Peyer's patch (tissue), 4 donors: ENCODE results near the gene ANKFN1.

Experiments
- POLR2A ChIP-seq, 2 donors: fragments of 450-650 bp; IDR thresholded peaks; one replicate each; pipeline ENCODE4 v1.5.1; 2017; ENCODE audit warnings: antibody characterized with exemption in 2 of 2, mild to moderate bottlenecking in 2 of 2, moderate library complexity in 2 of 2
- TF ChIP-seq, protein P1 (sequence below), 6 experiments: fragments of 450-650 bp in 4 of 6; fragments of 200-600 bp in 2 of 6; sonication (generic) in 1 of 6; IDR thresholded peaks; one replicate each; pipeline ENCODE4 v1.5.1; 2017 to 2019; ENCODE audit warnings: antibody characterized with exemption in 6 of 6, mild to moderate bottlenecking in 3 of 6, moderate library complexity in 1 of 6

GRCh38 chr17:56373981-56374833 is 220.9 kb downstream of the ANKFN1 start:
- TF ChIP-seq, protein P1, sequence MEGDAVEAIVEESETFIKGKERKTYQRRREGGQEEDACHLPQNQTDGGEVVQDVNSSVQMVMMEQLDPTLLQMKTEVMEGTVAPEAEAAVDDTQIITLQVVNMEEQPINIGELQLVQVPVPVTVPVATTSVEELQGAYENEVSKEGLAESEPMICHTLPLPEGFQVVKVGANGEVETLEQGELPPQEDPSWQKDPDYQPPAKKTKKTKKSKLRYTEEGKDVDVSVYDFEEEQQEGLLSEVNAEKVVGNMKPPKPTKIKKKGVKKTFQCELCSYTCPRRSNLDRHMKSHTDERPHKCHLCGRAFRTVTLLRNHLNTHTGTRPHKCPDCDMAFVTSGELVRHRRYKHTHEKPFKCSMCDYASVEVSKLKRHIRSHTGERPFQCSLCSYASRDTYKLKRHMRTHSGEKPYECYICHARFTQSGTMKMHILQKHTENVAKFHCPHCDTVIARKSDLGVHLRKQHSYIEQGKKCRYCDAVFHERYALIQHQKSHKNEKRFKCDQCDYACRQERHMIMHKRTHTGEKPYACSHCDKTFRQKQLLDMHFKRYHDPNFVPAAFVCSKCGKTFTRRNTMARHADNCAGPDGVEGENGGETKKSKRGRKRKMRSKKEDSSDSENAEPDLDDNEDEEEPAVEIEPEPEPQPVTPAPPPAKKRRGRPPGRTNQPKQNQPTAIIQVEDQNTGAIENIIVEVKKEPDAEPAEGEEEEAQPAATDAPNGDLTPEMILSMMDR (IDR thresholded peaks at IDR 0.05): no peak
- TF ChIP-seq POLR2A (IDR thresholded peaks at IDR 0.05): no peak
